Activated CD4-positive, CD25-positive, alpha-beta regulatory T cell treated with anti-CD3 and anti-CD28 coated beads, Interleukin-2, amount 50 U/mL, for 24 hours (primary cell): ENCODE results near the gene ZIM2.

Source experiments
- ATAC-seq, 2 donors: fragments of 150-1000 bp; cut with Tn5 transposase; one replicate each; pipeline ENCODE4 v1.10.0; 2021; ENCODE audit warnings: mild to moderate bottlenecking in 1 of 2, moderate library complexity in 1 of 2

The ZIM2 gene

GRCh38 chr19:56838909-56839651, 1.4 kb downstream of the ZIM2 start:
- peak; percentile 45 to 49 for ATAC-seq

- ATAC-seq = no peak
These were observed 2.3 kb downstream of the ZIM2 start for GRCh38 chr19:56838024-56838908.

- no peak for ATAC-seq
These were observed 3.0 kb downstream of the ZIM2 start for GRCh38 chr19:56837492-56838023.

DNA sequence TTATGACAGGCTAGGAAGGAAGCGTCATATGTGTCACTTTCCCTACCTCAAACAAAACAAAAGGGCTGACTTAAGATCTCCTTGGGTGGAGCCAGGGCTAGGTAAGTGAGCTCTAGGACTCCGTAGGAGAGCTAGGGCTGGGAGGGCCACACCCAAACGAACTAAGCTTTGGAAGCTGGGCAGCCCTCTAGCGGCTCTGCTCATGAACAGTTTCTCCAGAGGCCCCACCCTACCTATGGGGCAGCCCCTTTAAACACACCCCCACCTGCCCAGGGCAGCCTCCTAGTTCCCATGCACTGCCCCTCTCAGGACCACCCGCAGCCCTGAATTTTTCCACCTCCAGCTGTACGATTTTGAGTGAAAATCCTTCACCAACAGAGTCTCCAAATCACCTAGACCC, 3.5 kb downstream of the ZIM2 start:
- no peak for ATAC-seq

DNA sequence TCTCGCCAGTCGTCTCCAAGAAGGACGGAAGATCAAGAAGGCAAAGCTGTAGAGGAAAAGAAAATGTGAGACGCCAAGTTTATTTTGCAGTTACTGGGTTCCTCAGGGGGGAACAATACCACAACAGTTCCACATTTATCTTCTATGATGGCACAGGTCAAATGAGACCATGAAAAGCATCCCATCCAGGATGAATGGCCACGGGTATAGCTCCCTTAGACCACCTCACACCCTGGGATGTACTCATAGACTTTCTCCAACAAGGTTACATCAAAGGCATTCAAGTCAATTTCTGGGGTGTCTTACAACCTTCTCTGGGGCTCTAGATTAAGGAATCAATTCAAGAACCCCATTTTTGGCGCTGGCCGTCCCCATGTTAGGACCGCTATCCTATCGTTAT, 4.5 kb downstream of the ZIM2 start:
- ATAC-seq = no peak

DNA sequence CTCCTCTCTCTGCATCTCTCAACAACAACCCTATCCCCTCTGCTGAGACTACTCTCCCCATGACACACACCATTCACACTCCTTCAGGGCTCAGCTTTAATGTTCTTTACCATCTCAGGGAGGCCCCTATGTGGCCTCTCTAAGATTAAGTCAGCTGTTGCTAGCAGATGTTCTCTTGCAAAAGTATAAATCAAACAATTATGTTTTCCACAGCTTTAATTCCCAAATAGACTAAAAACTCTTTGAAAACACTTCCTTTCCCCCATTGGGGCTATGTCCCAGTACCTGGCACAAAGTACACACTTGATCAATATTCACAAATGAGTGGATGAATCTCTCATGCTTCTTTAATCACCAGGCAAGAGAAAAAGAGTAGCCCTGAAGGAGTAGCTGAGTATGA, 5.1 kb downstream of the ZIM2 start:
- no peak for ATAC-seq

DNA sequence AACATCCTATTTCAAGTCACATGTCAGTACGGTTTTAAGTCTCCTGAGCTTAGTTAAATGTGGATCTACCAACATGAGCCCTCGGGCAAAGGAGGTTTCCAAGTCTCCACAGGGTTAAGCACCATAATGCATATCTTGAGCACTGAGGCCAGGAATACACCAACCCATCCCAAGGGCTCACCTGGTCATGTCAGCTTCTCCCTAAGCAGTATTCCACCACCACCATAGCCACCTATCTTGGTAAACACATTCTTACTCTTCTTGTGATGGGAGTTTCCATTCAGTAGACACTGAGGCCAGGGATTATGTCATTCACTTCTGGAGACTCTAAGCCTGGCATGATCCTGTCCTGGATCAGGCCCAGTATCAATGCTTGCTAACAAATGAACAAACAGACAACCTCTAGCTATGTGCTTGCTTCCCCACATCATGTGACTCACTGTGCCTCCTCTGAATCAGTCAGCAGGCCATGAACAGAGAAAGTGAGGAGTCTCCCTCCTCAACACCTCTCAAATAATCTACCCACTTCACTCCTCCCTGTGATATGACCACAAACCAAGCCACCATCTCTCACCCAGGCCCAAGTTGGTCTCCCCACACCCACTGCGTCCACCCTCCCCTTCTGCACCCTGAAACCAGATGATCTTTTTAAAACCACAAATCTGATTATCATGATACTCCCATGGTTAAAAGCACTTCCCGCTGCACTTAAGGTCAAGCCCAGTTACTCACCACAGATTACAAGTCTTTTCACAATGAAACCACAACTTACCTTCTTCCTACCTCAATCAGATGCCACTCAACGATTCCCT, 5.8 kb downstream of the ZIM2 start:
- ATAC-seq = no peak

GRCh38 chr19:56832352-56832928, 8.1 kb downstream of the ZIM2 start:
- ATAC-seq = no peak

DNA sequence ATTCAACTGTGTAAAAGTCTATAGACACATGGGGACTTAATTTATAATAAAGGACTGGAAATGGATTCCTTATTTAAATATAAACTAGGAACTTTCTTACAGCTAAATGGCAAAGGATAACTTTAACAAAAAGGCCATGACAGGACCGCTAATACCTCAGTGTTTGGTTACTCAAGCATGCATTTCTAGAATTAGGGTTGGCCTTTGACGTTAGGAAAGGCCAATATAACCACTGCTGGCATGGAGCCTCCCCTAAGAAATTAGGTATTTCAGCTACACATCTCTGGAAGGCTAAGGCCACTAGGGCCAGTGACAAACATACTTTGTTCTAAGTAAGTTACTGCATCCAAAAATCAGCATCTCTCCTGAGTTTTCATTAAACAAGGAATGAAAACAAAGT, 9.3 kb downstream of the ZIM2 start:
- no peak for ATAC-seq

DNA sequence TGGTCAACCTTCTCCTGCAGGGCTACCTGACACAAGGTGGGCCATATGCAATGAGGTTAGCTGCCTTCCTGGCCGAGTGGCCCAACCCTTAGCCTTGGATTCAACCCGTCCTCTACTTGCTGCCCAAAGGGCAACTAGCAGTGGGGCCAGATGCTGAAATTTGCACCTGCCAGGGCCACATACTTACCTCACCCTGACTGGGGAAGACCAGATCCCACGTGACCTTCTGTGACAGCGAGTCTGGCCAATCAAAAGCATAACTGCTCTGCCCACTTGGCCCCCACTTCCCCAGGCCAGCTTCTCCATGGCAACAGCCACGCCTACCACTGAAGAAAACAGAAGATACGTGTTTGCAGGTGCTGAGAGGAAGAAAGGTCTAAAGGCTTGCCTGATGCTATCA, 10.9 kb downstream of the ZIM2 start:
- no peak for ATAC-seq

GRCh38 chr19:56827708-56828107, 12.8 kb downstream of the ZIM2 start:
- no peak for ATAC-seq

DNA sequence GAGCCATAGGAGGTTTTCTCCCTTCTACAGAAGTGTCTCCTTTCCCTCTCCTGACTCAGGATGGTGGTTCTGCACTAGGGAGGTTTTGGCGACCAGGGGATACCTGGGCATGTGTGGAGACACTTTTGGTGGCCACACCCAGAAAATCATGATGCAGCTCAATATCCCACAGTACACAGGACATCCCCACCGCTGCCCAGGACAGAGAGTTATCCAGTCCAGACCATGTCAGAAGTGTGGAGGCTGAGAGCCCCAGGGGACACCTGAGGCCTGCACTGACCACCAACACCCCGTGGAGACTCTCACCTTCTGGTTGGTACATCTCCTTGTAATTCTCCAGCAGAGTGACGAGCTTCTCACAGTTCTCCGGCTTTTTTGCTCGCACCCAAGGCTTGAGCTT, 16.6 kb downstream of the ZIM2 start:
- no peak for ATAC-seq

GRCh38 chr19:56823417-56823816, 17.1 kb downstream of the ZIM2 start:
- ATAC-seq = no peak

- ATAC-seq = no peak
These were observed 17.8 kb downstream of the ZIM2 start for GRCh38 chr19:56822755-56823154.

DNA sequence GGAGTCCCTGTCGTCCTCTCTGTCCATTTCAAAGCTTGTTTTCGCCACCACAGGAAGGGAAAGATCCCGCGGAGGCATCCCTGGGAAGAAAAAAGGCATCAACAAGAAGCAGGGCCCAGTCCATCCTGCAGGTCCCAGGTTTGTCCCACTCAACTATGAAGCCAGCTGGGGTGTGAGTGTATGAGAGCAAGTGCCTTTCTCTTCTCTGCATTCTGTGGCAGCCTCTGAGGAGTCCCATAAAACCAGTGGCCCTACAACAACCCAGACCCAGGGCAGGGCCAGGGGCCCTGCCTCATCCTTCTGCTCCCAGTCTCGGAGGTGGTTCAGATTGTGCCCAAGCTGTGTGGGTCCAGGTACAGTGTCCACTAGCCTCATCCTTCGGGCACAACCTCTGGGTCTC, 18.9 kb downstream of the ZIM2 start:
- ATAC-seq = no peak

- ATAC-seq = no peak
These were observed 19.3 kb downstream of the ZIM2 start for GRCh38 chr19:56821209-56821608.

DNA sequence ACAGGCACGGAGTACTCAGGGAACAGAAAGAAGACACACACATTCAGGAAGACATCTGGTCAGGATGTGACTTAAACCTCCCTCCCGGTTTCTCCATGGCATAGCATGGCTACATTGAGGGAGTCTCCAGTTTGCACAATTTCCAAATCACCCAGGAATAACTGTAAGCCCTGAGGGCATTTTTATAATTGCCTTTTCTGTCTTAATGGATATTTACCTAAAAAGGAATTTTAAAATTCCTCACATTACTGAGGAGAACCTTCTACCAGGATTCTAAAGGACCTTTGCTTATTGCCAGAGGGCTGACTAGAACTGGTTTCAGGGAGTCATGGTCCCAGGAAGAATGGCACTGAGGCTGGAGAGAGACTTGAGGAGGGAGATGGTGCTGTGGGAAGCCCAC, 21.4 kb downstream of the ZIM2 start:
- ATAC-seq = no peak

GRCh38 chr19:56814656-56815055, 25.9 kb downstream of the ZIM2 start:
- no peak for ATAC-seq

GRCh38 chr19:56813531-56813930, 27.0 kb downstream of the ZIM2 start:
- no peak for ATAC-seq

DNA sequence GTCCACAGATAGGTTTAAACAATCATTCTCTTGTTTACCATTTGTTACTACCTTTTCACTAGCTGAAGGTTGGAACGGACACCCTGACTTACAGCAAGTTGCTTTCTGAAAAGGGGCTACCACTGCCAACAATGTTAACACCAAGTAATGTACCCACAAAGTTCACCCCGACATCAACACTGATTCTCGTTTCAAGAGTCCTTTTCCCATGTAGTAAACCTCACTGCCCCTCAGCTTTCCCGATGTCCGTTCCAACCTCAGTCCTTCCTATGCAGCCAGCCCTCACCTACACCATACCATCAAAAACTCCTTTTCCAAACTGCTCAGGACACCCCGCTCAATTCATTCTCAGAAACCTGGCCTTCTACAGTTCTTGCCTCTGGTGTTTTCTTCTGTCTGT, 29.0 kb downstream of the ZIM2 start:
- ATAC-seq = no peak

DNA sequence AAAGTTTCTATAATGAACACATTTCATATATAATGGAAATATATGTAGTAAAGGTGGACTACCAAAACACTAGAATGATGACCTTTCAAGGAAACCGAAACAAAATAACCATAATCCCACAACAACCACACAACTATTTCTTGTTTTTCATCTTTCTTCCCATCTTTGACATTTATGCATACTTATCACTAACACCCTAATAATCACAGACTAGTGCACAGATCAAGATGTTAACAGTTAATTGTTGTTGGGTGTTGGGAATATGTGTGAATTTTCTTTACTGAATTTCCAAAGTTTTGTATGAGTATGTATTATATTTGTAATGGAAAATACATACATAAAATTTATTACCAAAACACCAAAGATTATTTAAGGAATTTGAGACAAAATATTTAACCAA, 30.3 kb downstream of the ZIM2 start:
- ATAC-seq = no peak

DNA sequence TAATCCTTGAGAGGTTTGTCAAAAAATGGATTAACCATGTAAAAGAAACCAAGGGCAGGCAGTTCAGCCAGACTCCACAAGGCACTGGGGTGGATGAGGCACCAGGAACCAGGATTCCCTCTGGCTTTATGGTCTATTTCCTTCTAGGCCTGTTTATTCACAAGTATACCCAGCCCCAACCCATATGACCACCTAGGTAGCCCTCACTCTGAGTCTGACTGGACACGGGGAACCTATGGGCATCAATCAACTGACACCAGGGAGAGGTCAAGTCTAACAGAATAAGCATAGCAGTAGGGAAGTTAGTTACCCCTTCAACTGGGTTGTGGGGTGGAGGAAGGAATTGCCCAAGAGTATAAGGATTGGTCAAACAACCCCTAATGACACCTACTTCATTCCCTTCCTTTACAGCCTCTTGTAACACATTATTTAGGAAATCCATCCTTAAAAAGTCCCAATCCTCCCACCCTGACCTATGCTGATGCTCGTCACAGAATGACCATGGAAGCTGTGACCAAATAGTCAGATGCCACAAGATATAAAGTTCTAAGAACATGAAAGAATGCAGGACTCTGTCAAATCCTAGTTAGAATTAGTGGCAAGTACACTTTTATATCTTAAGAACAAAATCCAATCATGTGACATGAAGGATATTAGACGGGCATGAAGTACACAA, 31.7 kb downstream of the ZIM2 start:
- no peak for ATAC-seq
